ENCODE results near the gene MARK3. TPM values are rescaled to one million over a fixed set of nuclear protein-coding genes. Genes with fewer than 3 reads are reported as not detected.

Gene MARK3
- total RNA-seq, 4 donors from 2014 or later: 61.3 to 98.0 (median 78.8) TPM

DNA sequence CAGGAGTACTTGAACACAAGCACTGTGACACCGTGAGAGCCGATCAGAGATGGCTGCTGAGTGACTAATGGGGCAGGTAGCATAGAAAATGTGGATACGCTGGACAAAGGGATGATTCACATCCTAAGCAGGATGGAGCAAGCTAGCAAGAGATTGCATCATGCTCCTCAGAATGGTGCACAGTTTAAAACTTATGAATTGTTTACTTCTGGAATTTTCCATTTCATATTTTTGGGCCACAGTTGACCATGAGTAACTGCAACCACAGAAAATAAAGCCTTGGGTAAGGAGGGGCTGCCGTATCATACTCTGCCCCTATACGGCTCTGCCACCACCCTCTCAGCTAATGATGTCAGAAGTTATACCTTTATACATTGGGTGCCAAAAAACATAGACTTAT, 23.3 kb upstream of the MARK3 start:
- Histone ChIP-seq H3K27ac (no peak overlapping the region), H3K27me3 (no peaks in the 10 kb centered on the region), H3K9me3 (peaks cover 3 to 13% of the 10 kb centered on the region in 2 donors), H3K4me3 (no peak overlapping the region), H3K4me1 (no peaks in the 10 kb centered on the region), H3K36me3 (no peaks in the 10 kb centered on the region)
- DNase-seq: no peak
- in situ Hi-C loops (cut with MboI; ENCODE audit: low pct_ligation_motif_present in 1 of 4, low pct_unique_long_range_greater_than_20kb in 1 of 4, low sequenced_read_pairs in 3 of 4): no loop called here
- 60 to 79% methylated on average over 4 to 5 of the region's 5 CpGs for WGBS, 2 donors (ENCODE audit: low coverage in 1 of 2)
- TF ChIP-seq, protein P1, sequence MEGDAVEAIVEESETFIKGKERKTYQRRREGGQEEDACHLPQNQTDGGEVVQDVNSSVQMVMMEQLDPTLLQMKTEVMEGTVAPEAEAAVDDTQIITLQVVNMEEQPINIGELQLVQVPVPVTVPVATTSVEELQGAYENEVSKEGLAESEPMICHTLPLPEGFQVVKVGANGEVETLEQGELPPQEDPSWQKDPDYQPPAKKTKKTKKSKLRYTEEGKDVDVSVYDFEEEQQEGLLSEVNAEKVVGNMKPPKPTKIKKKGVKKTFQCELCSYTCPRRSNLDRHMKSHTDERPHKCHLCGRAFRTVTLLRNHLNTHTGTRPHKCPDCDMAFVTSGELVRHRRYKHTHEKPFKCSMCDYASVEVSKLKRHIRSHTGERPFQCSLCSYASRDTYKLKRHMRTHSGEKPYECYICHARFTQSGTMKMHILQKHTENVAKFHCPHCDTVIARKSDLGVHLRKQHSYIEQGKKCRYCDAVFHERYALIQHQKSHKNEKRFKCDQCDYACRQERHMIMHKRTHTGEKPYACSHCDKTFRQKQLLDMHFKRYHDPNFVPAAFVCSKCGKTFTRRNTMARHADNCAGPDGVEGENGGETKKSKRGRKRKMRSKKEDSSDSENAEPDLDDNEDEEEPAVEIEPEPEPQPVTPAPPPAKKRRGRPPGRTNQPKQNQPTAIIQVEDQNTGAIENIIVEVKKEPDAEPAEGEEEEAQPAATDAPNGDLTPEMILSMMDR (IDR thresholded peaks at IDR 0.05): no peak
- TF ChIP-seq POLR2A (IDR thresholded peaks at IDR 0.05) (no peak), POLR2AphosphoS5 (IDR thresholded peaks at IDR 0.05) (no peak), EP300 (IDR thresholded peaks at IDR 0.05; ENCODE audit: low read depth) (no peak)
- intact Hi-C loops (cut with DNase I; ENCODE audit: low total_unique reads): no loop called here

DNA sequence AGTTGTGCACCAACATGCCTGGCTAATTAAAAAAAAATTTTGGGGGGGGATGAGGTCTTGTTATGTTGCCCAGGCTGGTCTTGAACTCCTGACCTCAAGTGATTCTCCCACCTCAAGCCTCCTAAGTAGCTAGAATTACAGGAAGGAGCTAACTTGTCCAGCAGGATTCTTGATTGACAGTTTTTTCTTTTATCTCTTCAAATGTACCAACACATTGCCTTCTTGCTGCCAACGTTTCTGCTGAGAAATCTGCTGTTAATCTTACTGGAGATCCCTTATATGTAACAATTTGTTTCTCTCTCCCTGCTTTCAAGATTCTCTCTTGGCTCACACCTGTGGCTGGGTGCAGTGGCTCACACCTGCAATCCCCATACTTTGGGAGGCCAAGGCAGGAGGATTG, 22.4 kb upstream of the MARK3 start:
- WGBS, 2 donors (ENCODE audit: low coverage in 1 of 2): 84 to 86% methylated on average over 1 of the region's 1 CpG
- DNase-seq: no peak
- Histone ChIP-seq H3K9me3 (peaks cover 3 to 13% of the 10 kb centered on the region in 2 donors), H3K4me1 (no peaks in the 10 kb centered on the region), H3K27me3 (no peaks in the 10 kb centered on the region), H3K27ac (no peak overlapping the region), H3K4me3 (no peak overlapping the region), H3K36me3 (no peaks in the 10 kb centered on the region)
- intact Hi-C loops (cut with DNase I; ENCODE audit: low total_unique reads) (no loop called here), in situ Hi-C loops (cut with MboI; ENCODE audit: low pct_ligation_motif_present in 1 of 4, low pct_unique_long_range_greater_than_20kb in 1 of 4, low sequenced_read_pairs in 3 of 4) (no loop called here)
- TF ChIP-seq POLR2A (IDR thresholded peaks at IDR 0.05) (no peak), EP300 (IDR thresholded peaks at IDR 0.05; ENCODE audit: low read depth) (no peak), POLR2AphosphoS5 (IDR thresholded peaks at IDR 0.05) (no peak)
- TF ChIP-seq, protein P1 (IDR thresholded peaks at IDR 0.05): no peak

DNA sequence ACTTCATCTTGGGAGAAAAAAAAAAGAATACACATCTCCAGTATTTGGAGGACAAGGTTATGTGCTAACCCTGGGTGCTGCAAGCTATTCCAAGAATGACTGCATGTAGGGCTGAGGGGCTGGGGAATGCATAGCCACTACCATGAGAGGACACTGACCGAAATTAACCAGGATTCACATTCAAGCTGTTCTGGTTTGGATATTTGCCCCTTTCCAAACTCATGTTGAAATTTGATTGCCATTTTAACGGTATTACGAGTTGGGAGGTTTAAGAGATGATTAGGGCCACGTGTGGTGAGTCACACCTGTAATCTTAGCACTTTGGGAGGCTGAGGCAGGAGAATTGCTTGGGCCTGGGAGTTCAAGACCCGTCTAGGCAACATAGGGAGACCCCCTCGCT, 18.5 kb upstream of the MARK3 start:
- intact Hi-C loops (cut with DNase I; ENCODE audit: low total_unique reads): no loop called here
- TF ChIP-seq POLR2AphosphoS5 (IDR thresholded peaks at IDR 0.05) (no peak), EP300 (IDR thresholded peaks at IDR 0.05; ENCODE audit: low read depth) (no peak), POLR2A (IDR thresholded peaks at IDR 0.05) (no peak)
- TF ChIP-seq, protein P1 (IDR thresholded peaks at IDR 0.05): no peak
- in situ Hi-C loops (cut with MboI; ENCODE audit: low pct_ligation_motif_present in 1 of 4, low pct_unique_long_range_greater_than_20kb in 1 of 4, low sequenced_read_pairs in 3 of 4): no loop called here
- no peak overlapping the region for H3K4me3 ChIP-seq
- no peak for DNase-seq
- no peaks in the 10 kb centered on the region for H3K36me3 ChIP-seq
- no peak overlapping the region for H3K27ac ChIP-seq
- H3K9me3 ChIP-seq: peaks cover 3 to 13% of the 10 kb centered on the region in 2 donors
- no peaks in the 10 kb centered on the region for H3K27me3 ChIP-seq
- 60 to 75% methylated on average over 3 to 6 of the region's 6 CpGs for WGBS, 2 donors (ENCODE audit: low coverage in 1 of 2)
- H3K4me1 ChIP-seq: no peaks in the 10 kb centered on the region

DNA sequence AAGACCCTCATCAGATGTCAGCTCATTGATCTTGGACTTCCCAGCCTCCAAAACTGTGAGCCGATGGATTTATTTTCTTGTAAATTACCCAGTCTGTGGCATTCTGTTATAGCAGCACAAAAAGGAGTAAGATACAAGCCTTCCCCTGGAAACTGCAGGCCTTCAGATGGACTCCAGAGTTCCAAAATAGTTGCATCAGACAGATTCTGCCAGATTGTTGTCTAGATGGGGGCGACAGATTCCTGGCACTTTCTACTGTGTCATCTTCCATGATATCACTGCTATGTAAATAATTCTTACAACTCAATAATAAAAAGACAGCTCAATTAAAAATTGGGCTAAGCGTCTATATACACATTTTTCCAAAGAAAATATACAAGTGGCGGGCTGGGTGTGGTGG, 17.2 kb upstream of the MARK3 start:
- Histone ChIP-seq H3K36me3 (no peaks in the 10 kb centered on the region), H3K4me3 (no peak overlapping the region), H3K27ac (no peak overlapping the region), H3K4me1 (no peaks in the 10 kb centered on the region), H3K9me3 (peaks cover under 1 to 5% of the 10 kb centered on the region in 2 donors), H3K27me3 (no peaks in the 10 kb centered on the region)
- DNase-seq: no peak
- in situ Hi-C loops (cut with MboI; ENCODE audit: low pct_ligation_motif_present in 1 of 4, low pct_unique_long_range_greater_than_20kb in 1 of 4, low sequenced_read_pairs in 3 of 4) (no loop called here), intact Hi-C loops (cut with DNase I; ENCODE audit: low total_unique reads) (no loop called here)
- WGBS, 2 donors (ENCODE audit: low coverage in 1 of 2): 43 to 80% methylated on average over 1 to 4 of the region's 4 CpGs
- TF ChIP-seq EP300 (IDR thresholded peaks at IDR 0.05; ENCODE audit: low read depth) (no peak), POLR2A (IDR thresholded peaks at IDR 0.05) (no peak), POLR2AphosphoS5 (IDR thresholded peaks at IDR 0.05) (no peak)
- TF ChIP-seq, protein P1 (IDR thresholded peaks at IDR 0.05): no peak
